OCI-LY7 (cell line): Measurements from ENCODE around the gene GDNF. TPM values are rescaled to one million over a fixed set of nuclear protein-coding genes. Genes with fewer than 3 reads are reported as not detected.

Experiments used
- BruUV-seq: library from RNA; stranded (reverse); fragments of 400-500 nt; replicated peaks from 2 replicates; lab custom pipeline; 2021; lab: Mats Ljungman, UMichigan
- CTCF ChIA-PET: fragments of 300-600 bp; sonication (Branson Sonifier 250); formaldehyde crosslinking; loops from one replicate; lab custom pipeline; 2022; ENCODE audit warnings: antibody characterized with exemption; ENCODE audit not compliant: unreplicated experiment; lab: Charles Lee
- POLR2A ChIA-PET: fragments of 300-600 bp; sonication (Branson Sonifier 250); formaldehyde crosslinking; loops from one replicate; lab custom pipeline; 2022; ENCODE audit warnings: antibody characterized with exemption; lab: Charles Lee
- DNase-seq: peaks from one replicate; pipeline ENCODE4 v3.0.0-alpha.2; 2015; ENCODE audit warnings: low spot score
- H2AFZ ChIP-seq: fragments of 200-600 bp; sonication (generic), shearing (Covaris generic); 2 replicates; pipeline ENCODE4 v1.6.1; 2014; ENCODE audit warnings: mild to moderate bottlenecking, antibody characterized with exemption, low read length, moderate library complexity
- H3K27ac ChIP-seq: fragments of 200-600 bp; sonication (generic); 2 replicates; pipeline ENCODE4 v1.5.1; 2014; ENCODE audit warnings: mixed run types, low read depth, mild to moderate bottlenecking, moderate library complexity, low read length, inconsistent platforms; ENCODE audit not compliant: poor library complexity, severe bottlenecking
- H3K36me3 ChIP-seq: fragments of 200-600 bp; sonication (generic); 2 replicates; pipeline ENCODE4 v1.6.1; 2014; ENCODE audit warnings: mild to moderate bottlenecking, antibody characterized with exemption, low read length, moderate library complexity, mixed read lengths; ENCODE audit not compliant: insufficient read depth
- H3K4me1 ChIP-seq: fragments of 200-600 bp; sonication (generic); 2 replicates; pipeline ENCODE4 v1.5.1; 2014; ENCODE audit warnings: mild to moderate bottlenecking, low read length; ENCODE audit not compliant: insufficient read depth, poor library complexity, severe bottlenecking
- H3K4me2 ChIP-seq: fragments of 200-600 bp; sonication (generic); 2 replicates; pipeline ENCODE4 v1.6.1; 2014; ENCODE audit warnings: mild to moderate bottlenecking, low read length
- H3K4me3 ChIP-seq: fragments of 200-600 bp; sonication (generic); 2 replicates; pipeline ENCODE4 v1.5.1; 2014; ENCODE audit warnings: mild to moderate bottlenecking, low read depth, low read length; ENCODE audit not compliant: poor library complexity, severe bottlenecking
- H3K79me2 ChIP-seq: fragments of 200-600 bp; sonication (generic); 2 replicates; pipeline ENCODE4 v1.6.1; 2016; ENCODE audit warnings: low read depth, mild to moderate bottlenecking, low read length, moderate library complexity, mixed read lengths; ENCODE audit not compliant: insufficient read depth
- H3K9me2 ChIP-seq: fragments of 200-600 bp; sonication (generic); 2 replicates; pipeline ENCODE4 v1.6.1; 2016; ENCODE audit warnings: mild to moderate bottlenecking, low read length, mixed read lengths; ENCODE audit not compliant: insufficient read depth
- H3K9me3 ChIP-seq: fragments of 200-600 bp; sonication (generic); 2 replicates; pipeline ENCODE4 v1.6.1; 2014; ENCODE audit warnings: mild to moderate bottlenecking, mixed run types, low read length, mixed read lengths
- H4K20me1 ChIP-seq: fragments of 200-600 bp; sonication (generic); 2 replicates; pipeline ENCODE4 v1.6.1; 2014; ENCODE audit warnings: mild to moderate bottlenecking, antibody characterized with exemption, low read length, moderate library complexity, mixed read lengths; ENCODE audit not compliant: insufficient read depth
- CTCF ChIP-seq: fragments of 200-600 bp; sonication (generic); conservative IDR thresholded peaks from 2 replicates; pipeline ENCODE4 v1.5.1; 2014; ENCODE audit warnings: mild to moderate bottlenecking, antibody characterized with exemption, low read length, moderate library complexity, mixed read lengths
- EZH2phosphoT487 ChIP-seq: fragments of 200-600 bp; sonication (generic); IDR thresholded peaks from 2 replicates; pipeline ENCODE4 v1.6.1; 2018; ENCODE audit warnings: low read depth, borderline replicate concordance, mild to moderate bottlenecking, mixed run types, antibody characterized with exemption, low read length, moderate library complexity, mixed read lengths
- intact Hi-C: fragments of 100-400 bp; cut with micrococcal nuclease; formaldehyde crosslinking; loops from one replicate; pipeline ENCODE4 v1.10.0; 2022; ENCODE audit not compliant: unreplicated experiment
- total RNA-seq, 2 experiments: library from RNA; depleted of rRNA in 1 of 2; stranded (reverse); fragments of >200 nt in 1 of 2; shearing (Covaris generic) in 1 of 2; gene quantifications; 2 replicates each; pipeline ENCODE4 v1.2.3, GENCODE V29; 2014 to 2022

The GDNF gene
- total RNA-seq, 2 experiments from 2014 or later = 0.03 TPM; not detected in 1

GRCh38 chr5:37771203-37771611 is 68.6 kb downstream of the GDNF start:
- no TSS peak for BruUV-seq
- no peaks in the 10 kb centered on the region for H3K36me3 ChIP-seq
- H3K79me2 ChIP-seq = no peaks in the 10 kb centered on the region
- ChIA-PET CTCF (no interaction called here), POLR2A (no interaction called here)
- TF ChIP-seq CTCF (no peak), EZH2phosphoT487 (no peak)
- no peaks in the 10 kb centered on the region for H4K20me1 ChIP-seq
- H3K4me3 ChIP-seq = no peak overlapping the region
- H3K4me2 ChIP-seq = no peak overlapping the region
- no peak overlapping the region for H3K27ac ChIP-seq
- H3K9me2 ChIP-seq = no peaks in the 10 kb centered on the region
- DNase-seq = no peak
- H3K9me3 ChIP-seq = peaks cover 5% of the 10 kb centered on the region
- H3K4me1 ChIP-seq = no peaks in the 10 kb centered on the region
- no peak overlapping the region for H2AFZ ChIP-seq
- intact Hi-C loops = no loop called here

GRCh38 chr5:37770786-37771185 is 69.1 kb downstream of the GDNF start:
- Histone ChIP-seq H3K9me2 (no peaks in the 10 kb centered on the region), H2AFZ (no peak overlapping the region), H3K4me1 (no peaks in the 10 kb centered on the region), H3K4me2 (no peak overlapping the region), H4K20me1 (no peaks in the 10 kb centered on the region), H3K9me3 (peaks cover 5% of the 10 kb centered on the region), H3K79me2 (no peaks in the 10 kb centered on the region), H3K36me3 (no peaks in the 10 kb centered on the region), H3K4me3 (no peak overlapping the region), H3K27ac (no peak overlapping the region)
- no TSS peak for BruUV-seq
- TF ChIP-seq CTCF (no peak), EZH2phosphoT487 (no peak)
- ChIA-PET CTCF (no interaction called here), POLR2A (no interaction called here)
- DNase-seq = no peak
- intact Hi-C loops = no loop called here

GRCh38 chr5:37769840-37770239 is 70.0 kb downstream of the GDNF start:
- no peaks in the 10 kb centered on the region for H3K79me2 ChIP-seq
- ChIA-PET POLR2A (interaction anchor here (0.5 kb wide), 1 partner anchor 395 kb away, joined by 3 read pairs; no protein-coding TSS in a partner anchor), CTCF (no interaction called here)
- H2AFZ ChIP-seq = no peak overlapping the region
- H3K9me2 ChIP-seq = no peaks in the 10 kb centered on the region
- no TSS peak for BruUV-seq
- H3K4me1 ChIP-seq = no peaks in the 10 kb centered on the region
- TF ChIP-seq CTCF (no peak), EZH2phosphoT487 (no peak)
- DNase-seq = no peak
- peaks cover 1% of the 10 kb centered on the region for H3K9me3 ChIP-seq
- no peaks in the 10 kb centered on the region for H4K20me1 ChIP-seq
- no peak overlapping the region for H3K4me2 ChIP-seq
- H3K27ac ChIP-seq = no peak overlapping the region
- no peaks in the 10 kb centered on the region for H3K36me3 ChIP-seq
- no peak overlapping the region for H3K4me3 ChIP-seq
- intact Hi-C loops = no loop called here
